Measurements from ENCODE around the gene AMPD1. TPM values are rescaled to one million over a fixed set of nuclear protein-coding genes. Genes with fewer than 3 reads are reported as not detected.

AMPD1 gene
- total and polyA plus RNA-seq, 2 experiments from 2014 or later = 0.27 TPM; not detected in 1

DNA sequence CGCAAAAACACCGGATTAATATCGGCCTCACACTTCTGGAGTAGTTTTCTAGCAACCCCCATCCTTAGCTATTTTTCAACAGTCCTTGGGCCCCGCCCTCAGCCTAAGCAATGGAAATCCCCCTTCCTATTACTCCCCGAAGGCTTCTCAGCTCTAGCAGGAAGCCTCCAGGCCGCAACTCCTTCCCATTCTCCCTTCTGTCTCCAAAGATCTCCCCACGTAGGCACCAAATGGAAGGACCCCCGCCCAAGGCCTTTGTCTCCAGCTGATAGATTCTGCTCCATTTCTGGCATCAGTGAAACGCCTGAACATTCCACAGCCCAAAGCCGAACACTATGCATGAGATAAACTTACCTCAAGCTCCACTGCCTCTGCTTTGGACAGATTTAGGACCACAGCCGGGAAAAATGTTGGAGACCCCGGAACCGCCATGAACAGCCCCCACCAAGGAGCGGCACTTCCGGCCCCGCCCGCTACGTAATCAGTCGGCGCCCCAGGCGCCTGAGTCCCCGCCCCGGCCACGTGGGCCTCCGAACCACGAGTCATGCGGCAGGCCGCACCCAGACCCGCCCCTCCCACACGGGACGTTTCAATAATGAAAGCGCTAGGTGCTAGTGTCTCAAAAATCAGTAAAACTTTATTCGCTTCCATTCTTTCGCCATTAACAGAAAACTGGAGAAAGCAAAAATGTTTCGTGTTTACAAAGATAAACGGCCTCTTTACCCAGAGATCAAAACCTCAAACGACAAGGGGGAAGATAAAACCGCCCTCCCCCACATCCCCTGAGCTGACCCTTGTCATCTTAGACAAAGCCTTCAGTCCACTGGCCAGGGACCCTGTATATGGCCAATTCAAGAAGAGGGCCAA lies 21.2 kb upstream of the AMPD1 start, which contains the start of gene NRAS:
TSS of gene NRAS (minus strand) at position 468 of the 867 bp plus-strand sequence. CDS start 611 bp downstream, outside the sequence.
- H3K36me3 Mint-ChIP-seq (ENCODE audit: low read depth) = peaks cover 79% of the 10 kb centered on the region

More for the DNA sequence above, 21.2 kb upstream of the AMPD1 start, which contains the start of gene NRAS:
- Histone ChIP-seq H3K4me1 (ENCODE audit: insufficient read depth) (peaks cover 11% of the 10 kb centered on the region), H4K20me1 (replicated peaks; ENCODE audit: insufficient read depth) (no peaks in the 10 kb centered on the region; the same call in 1 of the 2 replicates), H3K27me3 (ENCODE audit: insufficient read depth) (no peaks in the 10 kb centered on the region), H3F3A (replicated peaks; ENCODE audit: low read depth) (peaks cover 11% of the 10 kb centered on the region; the same call in 1 of the 2 replicates), H2AFZ (peak within 1 kb of the TSS; percentile 28; the same call in 1 of the 2 replicates), H3K79me2 (replicated peaks; ENCODE audit: insufficient read depth) (peaks cover 35% of the 10 kb centered on the region), H3K9me2 (ENCODE audit: insufficient read depth) (no peaks in the 10 kb centered on the region), H3K36me3 (ENCODE audit: insufficient read depth) (peaks cover 70% of the 10 kb centered on the region), H3K4me3 (peak within 1 kb of the TSS; percentile 91), H3K4me2 (peak within 1 kb of the TSS; percentile 87), H3K27ac (ENCODE audit: low read depth) (peak within 1 kb of the TSS; percentile 94)
- Mint-ChIP-seq H3K9me3 (no peaks in the 10 kb centered on the region), H3K27ac (peak within 1 kb of the TSS; percentile 100), H3K27me3 (ENCODE audit: insufficient read depth, low read depth, poor library complexity) (peaks cover 12% of the 10 kb centered on the region), H3K4me1 (peaks cover 5% of the 10 kb centered on the region), H3K4me3 (peak within 1 kb of the TSS; percentile 100)
- peak; percentile 97 for DNase-seq (ENCODE audit: low spot score)
- TF ChIP-seq STAT1 (IDR thresholded peaks at IDR 0.05; ENCODE audit: unreplicated experiment) = no peak
- TF ChIP-seq POLR2AphosphoS5 (IDR thresholded peaks at IDR 0.05; ENCODE audit: low read depth) = peak; percentile 80
- TF ChIP-seq, protein P1, sequence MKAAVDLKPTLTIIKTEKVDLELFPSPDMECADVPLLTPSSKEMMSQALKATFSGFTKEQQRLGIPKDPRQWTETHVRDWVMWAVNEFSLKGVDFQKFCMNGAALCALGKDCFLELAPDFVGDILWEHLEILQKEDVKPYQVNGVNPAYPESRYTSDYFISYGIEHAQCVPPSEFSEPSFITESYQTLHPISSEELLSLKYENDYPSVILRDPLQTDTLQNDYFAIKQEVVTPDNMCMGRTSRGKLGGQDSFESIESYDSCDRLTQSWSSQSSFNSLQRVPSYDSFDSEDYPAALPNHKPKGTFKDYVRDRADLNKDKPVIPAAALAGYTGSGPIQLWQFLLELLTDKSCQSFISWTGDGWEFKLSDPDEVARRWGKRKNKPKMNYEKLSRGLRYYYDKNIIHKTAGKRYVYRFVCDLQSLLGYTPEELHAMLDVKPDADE (IDR thresholded peaks at IDR 0.05) = no peak
- TF ChIP-seq EZH2 (IDR thresholded peaks at IDR 0.05; ENCODE audit: low read depth, unreplicated experiment) = no peak
- TF ChIP-seq, protein P2, sequence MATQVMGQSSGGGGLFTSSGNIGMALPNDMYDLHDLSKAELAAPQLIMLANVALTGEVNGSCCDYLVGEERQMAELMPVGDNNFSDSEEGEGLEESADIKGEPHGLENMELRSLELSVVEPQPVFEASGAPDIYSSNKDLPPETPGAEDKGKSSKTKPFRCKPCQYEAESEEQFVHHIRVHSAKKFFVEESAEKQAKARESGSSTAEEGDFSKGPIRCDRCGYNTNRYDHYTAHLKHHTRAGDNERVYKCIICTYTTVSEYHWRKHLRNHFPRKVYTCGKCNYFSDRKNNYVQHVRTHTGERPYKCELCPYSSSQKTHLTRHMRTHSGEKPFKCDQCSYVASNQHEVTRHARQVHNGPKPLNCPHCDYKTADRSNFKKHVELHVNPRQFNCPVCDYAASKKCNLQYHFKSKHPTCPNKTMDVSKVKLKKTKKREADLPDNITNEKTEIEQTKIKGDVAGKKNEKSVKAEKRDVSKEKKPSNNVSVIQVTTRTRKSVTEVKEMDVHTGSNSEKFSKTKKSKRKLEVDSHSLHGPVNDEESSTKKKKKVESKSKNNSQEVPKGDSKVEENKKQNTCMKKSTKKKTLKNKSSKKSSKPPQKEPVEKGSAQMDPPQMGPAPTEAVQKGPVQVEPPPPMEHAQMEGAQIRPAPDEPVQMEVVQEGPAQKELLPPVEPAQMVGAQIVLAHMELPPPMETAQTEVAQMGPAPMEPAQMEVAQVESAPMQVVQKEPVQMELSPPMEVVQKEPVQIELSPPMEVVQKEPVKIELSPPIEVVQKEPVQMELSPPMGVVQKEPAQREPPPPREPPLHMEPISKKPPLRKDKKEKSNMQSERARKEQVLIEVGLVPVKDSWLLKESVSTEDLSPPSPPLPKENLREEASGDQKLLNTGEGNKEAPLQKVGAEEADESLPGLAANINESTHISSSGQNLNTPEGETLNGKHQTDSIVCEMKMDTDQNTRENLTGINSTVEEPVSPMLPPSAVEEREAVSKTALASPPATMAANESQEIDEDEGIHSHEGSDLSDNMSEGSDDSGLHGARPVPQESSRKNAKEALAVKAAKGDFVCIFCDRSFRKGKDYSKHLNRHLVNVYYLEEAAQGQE (IDR thresholded peaks at IDR 0.05; ENCODE audit: unreplicated experiment) = no peak
- TF ChIP-seq, protein P3, sequence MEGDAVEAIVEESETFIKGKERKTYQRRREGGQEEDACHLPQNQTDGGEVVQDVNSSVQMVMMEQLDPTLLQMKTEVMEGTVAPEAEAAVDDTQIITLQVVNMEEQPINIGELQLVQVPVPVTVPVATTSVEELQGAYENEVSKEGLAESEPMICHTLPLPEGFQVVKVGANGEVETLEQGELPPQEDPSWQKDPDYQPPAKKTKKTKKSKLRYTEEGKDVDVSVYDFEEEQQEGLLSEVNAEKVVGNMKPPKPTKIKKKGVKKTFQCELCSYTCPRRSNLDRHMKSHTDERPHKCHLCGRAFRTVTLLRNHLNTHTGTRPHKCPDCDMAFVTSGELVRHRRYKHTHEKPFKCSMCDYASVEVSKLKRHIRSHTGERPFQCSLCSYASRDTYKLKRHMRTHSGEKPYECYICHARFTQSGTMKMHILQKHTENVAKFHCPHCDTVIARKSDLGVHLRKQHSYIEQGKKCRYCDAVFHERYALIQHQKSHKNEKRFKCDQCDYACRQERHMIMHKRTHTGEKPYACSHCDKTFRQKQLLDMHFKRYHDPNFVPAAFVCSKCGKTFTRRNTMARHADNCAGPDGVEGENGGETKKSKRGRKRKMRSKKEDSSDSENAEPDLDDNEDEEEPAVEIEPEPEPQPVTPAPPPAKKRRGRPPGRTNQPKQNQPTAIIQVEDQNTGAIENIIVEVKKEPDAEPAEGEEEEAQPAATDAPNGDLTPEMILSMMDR (conservative IDR thresholded peaks at IDR 0.05; ENCODE audit: low read depth in 2 of 2) = no peak
- peak; percentile 97 for TF ChIP-seq CREB1 (CRISPR knock-in tag; IDR thresholded peaks at IDR 0.05; ENCODE audit: low read depth)
- peak; percentile 94 for ATAC-seq
